Parathyroid adenoma (tissue), 2 donors: Measurements from ENCODE around the gene COL18A1.

ENCODE experiments used
- H2AFZ ChIP-seq: fragments of 300-600 bp; sonication (generic); one replicate; pipeline ENCODE4 v1.7.0; 2017; ENCODE audit warnings: antibody characterized with exemption, mild to moderate bottlenecking
- H3K27ac ChIP-seq: fragments of 300-600 bp; sonication (generic); one replicate; pipeline ENCODE4 v1.7.0; 2017
- H3K27me3 ChIP-seq: fragments of 300-600 bp; sonication (generic); one replicate; pipeline ENCODE4 v1.7.0; 2017; ENCODE audit warnings: low read length; ENCODE audit not compliant: control insufficient read depth, insufficient read depth
- H3K36me3 ChIP-seq: fragments of 300-600 bp; sonication (generic); one replicate; pipeline ENCODE4 v1.7.0; 2017; ENCODE audit warnings: low read length; ENCODE audit not compliant: control insufficient read depth, insufficient read depth
- H3K4me1 ChIP-seq: fragments of 300-600 bp; sonication (generic); one replicate; pipeline ENCODE4 v1.7.0; 2017; ENCODE audit warnings: control low read depth
- H3K4me2 ChIP-seq: fragments of 300-600 bp; sonication (generic); one replicate; pipeline ENCODE4 v1.7.0; 2017; ENCODE audit warnings: low read length
- H3K4me3 ChIP-seq: fragments of 300-600 bp; sonication (generic); one replicate; pipeline ENCODE4 v1.7.0; 2017; ENCODE audit warnings: low read depth, low read length
- H3K79me2 ChIP-seq: fragments of 300-600 bp; sonication (generic); one replicate; pipeline ENCODE4 v1.7.0; 2017; ENCODE audit warnings: control low read depth
- H3K9ac ChIP-seq: fragments of 300-600 bp; sonication (generic); one replicate; pipeline ENCODE4 v1.7.0; 2017; ENCODE audit warnings: mild to moderate bottlenecking
- H3K9me3 ChIP-seq: fragments of 300-600 bp; sonication (generic); one replicate; pipeline ENCODE4 v1.7.0; 2017; ENCODE audit warnings: low read length; ENCODE audit not compliant: control insufficient read depth
- CTCF ChIP-seq: fragments of 300-600 bp; sonication (generic); IDR thresholded peaks from one replicate; pipeline ENCODE4 v1.7.0; 2017; ENCODE audit warnings: antibody characterized with exemption, mild to moderate bottlenecking
- donor health status: primary hyperparathyroidism.

The COL18A1 gene

GRCh38 chr21:45465105-45465504 lies 60.1 kb downstream of the COL18A1 start:
- no peaks in the 10 kb centered on the region for H3K36me3 ChIP-seq
- no peak for TF ChIP-seq CTCF
- H3K79me2 ChIP-seq = no peaks in the 10 kb centered on the region
- no peaks in the 10 kb centered on the region for H3K27me3 ChIP-seq
- no peak overlapping the region for H3K9ac ChIP-seq
- no peak overlapping the region for H3K4me2 ChIP-seq
- H3K27ac ChIP-seq = no peak overlapping the region
- H3K9me3 ChIP-seq = no peaks in the 10 kb centered on the region
- no peak overlapping the region for H2AFZ ChIP-seq
- H3K4me1 ChIP-seq = no peaks in the 10 kb centered on the region
- no peak overlapping the region for H3K4me3 ChIP-seq

GRCh38 chr21:45465611-45466329 lies 60.8 kb downstream of the COL18A1 start:
- H3K4me3 ChIP-seq = no peak overlapping the region
- H3K27me3 ChIP-seq = no peaks in the 10 kb centered on the region
- H3K4me1 ChIP-seq = no peaks in the 10 kb centered on the region
- H3K9ac ChIP-seq = no peak overlapping the region
- no peak overlapping the region for H2AFZ ChIP-seq
- H3K9me3 ChIP-seq = no peaks in the 10 kb centered on the region
- TF ChIP-seq CTCF = no peak
- no peaks in the 10 kb centered on the region for H3K36me3 ChIP-seq
- H3K27ac ChIP-seq = no peak overlapping the region
- H3K4me2 ChIP-seq = no peak overlapping the region
- H3K79me2 ChIP-seq = no peaks in the 10 kb centered on the region

GRCh38 chr21:45466330-45467220 lies 61.6 kb downstream of the COL18A1 start:
- no peaks in the 10 kb centered on the region for H3K4me1 ChIP-seq
- H2AFZ ChIP-seq = no peak overlapping the region
- no peak overlapping the region for H3K4me3 ChIP-seq
- H3K36me3 ChIP-seq = no peaks in the 10 kb centered on the region
- no peaks in the 10 kb centered on the region for H3K79me2 ChIP-seq
- no peak for TF ChIP-seq CTCF
- H3K9me3 ChIP-seq = no peaks in the 10 kb centered on the region
- H3K9ac ChIP-seq = no peak overlapping the region
- H3K27ac ChIP-seq = no peak overlapping the region
- H3K4me2 ChIP-seq = no peak overlapping the region
- H3K27me3 ChIP-seq = no peaks in the 10 kb centered on the region

- H3K4me1 ChIP-seq = no peaks in the 10 kb centered on the region
- H3K9me3 ChIP-seq = no peaks in the 10 kb centered on the region
- H3K27me3 ChIP-seq = no peaks in the 10 kb centered on the region
- no peak for TF ChIP-seq CTCF
- no peak overlapping the region for H3K27ac ChIP-seq
- H3K36me3 ChIP-seq = no peaks in the 10 kb centered on the region
- H3K4me2 ChIP-seq = no peak overlapping the region
- H2AFZ ChIP-seq = no peak overlapping the region
- no peak overlapping the region for H3K9ac ChIP-seq
- no peak overlapping the region for H3K4me3 ChIP-seq
- H3K79me2 ChIP-seq = no peaks in the 10 kb centered on the region
Measured at GRCh38 chr21:45467221-45467779, 62.3 kb downstream of the COL18A1 start.
